ENCODE results near the gene KIF18B.

KIF18B gene
- 0.31 to 2.9 reads per million in 2 donors for total RNA-seq

- DNase-seq = peak; percentile 71 to 97 (median 80)
Observed at GRCh38 chr17:44947461-44948314, at the start of gene KIF18B. KIF18B (minus strand) TSS chr17:44947773; CDS start chr17:44936344, 11,429 bp downstream.

GRCh38 chr17:44996304-44996703, 48.7 kb upstream of the KIF18B start:
- no peak for DNase-seq

GRCh38 chr17:44995436-44996001, 47.9 kb upstream of the KIF18B start:
- DNase-seq = no peak

GRCh38 chr17:44992242-44992939, 44.8 kb upstream of the KIF18B start:
- DNase-seq = no peak

GRCh38 chr17:44990994-44991393, 43.4 kb upstream of the KIF18B start:
- DNase-seq = no peak

- DNase-seq = no peak
Observed at GRCh38 chr17:44989552-44990138, 42.1 kb upstream of the KIF18B start.

- no peak for DNase-seq
Observed at GRCh38 chr17:44988044-44988942, 40.7 kb upstream of the KIF18B start.

- no peak for DNase-seq
Observed at GRCh38 chr17:44983563-44983962, 36.0 kb upstream of the KIF18B start.

- DNase-seq = no peak
Observed at GRCh38 chr17:44982113-44982702, 34.6 kb upstream of the KIF18B start.

- DNase-seq = no peak
Observed at GRCh38 chr17:44981221-44981968, 33.8 kb upstream of the KIF18B start.

GRCh38 chr17:44979426-44979995, 31.9 kb upstream of the KIF18B start:
- DNase-seq = no peak

- DNase-seq = no peak
Observed at GRCh38 chr17:44978807-44979206, 31.2 kb upstream of the KIF18B start.

GRCh38 chr17:44977814-44978550, 30.4 kb upstream of the KIF18B start:
- no peak for DNase-seq

GRCh38 chr17:44977065-44977464, 29.5 kb upstream of the KIF18B start:
- DNase-seq = no peak

- DNase-seq = no peak
Observed at GRCh38 chr17:44976206-44976605, 28.6 kb upstream of the KIF18B start.

GRCh38 chr17:44972953-44973352, 25.4 kb upstream of the KIF18B start:
- no peak for DNase-seq

GRCh38 chr17:44971776-44972483, 24.4 kb upstream of the KIF18B start:
- DNase-seq = peak in 2 of 5 experiments; percentile 42 to 74

- peak in 1 of 5 experiments; percentile 29 for DNase-seq
Observed at GRCh38 chr17:44970136-44970741, 22.7 kb upstream of the KIF18B start.
